ENCODE data around the gene SLC16A3. TPM values are rescaled to one million over a fixed set of nuclear protein-coding genes. Genes with fewer than 3 reads are reported as not detected.

Gene SLC16A3
- polyA plus RNA-seq, 1 donor: 29.7 TPM

GRCh38 chr17:82236142-82236971 is 7.5 kb downstream of the SLC16A3 start:
- DNase-seq (ENCODE audit: low read depth): no peak

DNA sequence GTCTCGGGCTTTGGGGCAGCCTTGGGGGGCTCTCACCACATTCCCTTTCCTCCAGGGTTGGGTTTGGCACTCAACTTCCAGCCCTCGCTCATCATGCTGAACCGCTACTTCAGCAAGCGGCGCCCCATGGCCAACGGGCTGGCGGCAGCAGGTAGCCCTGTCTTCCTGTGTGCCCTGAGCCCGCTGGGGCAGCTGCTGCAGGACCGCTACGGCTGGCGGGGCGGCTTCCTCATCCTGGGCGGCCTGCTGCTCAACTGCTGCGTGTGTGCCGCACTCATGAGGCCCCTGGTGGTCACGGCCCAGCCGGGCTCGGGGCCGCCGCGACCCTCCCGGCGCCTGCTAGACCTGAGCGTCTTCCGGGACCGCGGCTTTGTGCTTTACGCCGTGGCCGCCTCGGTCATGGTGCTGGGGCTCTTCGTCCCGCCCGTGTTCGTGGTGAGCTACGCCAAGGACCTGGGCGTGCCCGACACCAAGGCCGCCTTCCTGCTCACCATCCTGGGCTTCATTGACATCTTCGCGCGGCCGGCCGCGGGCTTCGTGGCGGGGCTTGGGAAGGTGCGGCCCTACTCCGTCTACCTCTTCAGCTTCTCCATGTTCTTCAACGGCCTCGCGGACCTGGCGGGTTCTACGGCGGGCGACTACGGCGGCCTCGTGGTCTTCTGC is 8.4 kb downstream of the SLC16A3 start:
- no peak for DNase-seq (ENCODE audit: low read depth)

- DNase-seq (ENCODE audit: low read depth): no peak
Observed at GRCh38 chr17:82237746-82238471, 9.1 kb downstream of the SLC16A3 start.

DNA sequence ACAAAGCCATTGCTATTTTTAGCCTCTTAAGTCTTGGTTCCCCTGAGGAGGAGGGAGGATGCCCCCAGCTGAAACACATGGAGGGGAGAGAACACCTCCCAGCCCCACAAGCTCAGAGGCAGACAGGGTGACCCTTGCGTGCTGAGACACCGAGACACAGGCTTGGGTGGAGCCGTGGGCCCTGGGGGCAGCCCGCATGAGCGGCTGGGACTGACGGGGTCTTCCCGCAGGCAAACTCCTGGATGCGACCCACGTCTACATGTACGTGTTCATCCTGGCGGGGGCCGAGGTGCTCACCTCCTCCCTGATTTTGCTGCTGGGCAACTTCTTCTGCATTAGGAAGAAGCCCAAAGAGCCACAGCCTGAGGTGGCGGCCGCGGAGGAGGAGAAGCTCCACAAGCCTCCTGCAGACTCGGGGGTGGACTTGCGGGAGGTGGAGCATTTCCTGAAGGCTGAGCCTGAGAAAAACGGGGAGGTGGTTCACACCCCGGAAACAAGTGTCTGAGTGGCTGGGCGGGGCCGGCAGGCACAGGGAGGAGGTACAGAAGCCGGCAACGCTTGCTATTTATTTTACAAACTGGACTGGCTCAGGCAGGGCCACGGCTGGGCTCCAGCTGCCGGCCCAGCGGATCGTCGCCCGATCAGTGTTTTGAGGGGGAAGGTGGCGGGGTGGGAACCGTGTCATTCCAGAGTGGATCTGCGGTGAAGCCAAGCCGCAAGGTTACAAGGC is 9.8 kb downstream of the SLC16A3 start:
- no peak for DNase-seq (ENCODE audit: low read depth)

- no peak for DNase-seq (ENCODE audit: low read depth)
Observed at GRCh38 chr17:82239401-82239925, 10.6 kb downstream of the SLC16A3 start.

GRCh38 chr17:82239926-82240505 is 11.2 kb downstream of the SLC16A3 start:
- DNase-seq (ENCODE audit: low read depth): no peak

GRCh38 chr17:82240506-82241182 is 11.8 kb downstream of the SLC16A3 start:
- DNase-seq (ENCODE audit: low read depth): no peak

DNA sequence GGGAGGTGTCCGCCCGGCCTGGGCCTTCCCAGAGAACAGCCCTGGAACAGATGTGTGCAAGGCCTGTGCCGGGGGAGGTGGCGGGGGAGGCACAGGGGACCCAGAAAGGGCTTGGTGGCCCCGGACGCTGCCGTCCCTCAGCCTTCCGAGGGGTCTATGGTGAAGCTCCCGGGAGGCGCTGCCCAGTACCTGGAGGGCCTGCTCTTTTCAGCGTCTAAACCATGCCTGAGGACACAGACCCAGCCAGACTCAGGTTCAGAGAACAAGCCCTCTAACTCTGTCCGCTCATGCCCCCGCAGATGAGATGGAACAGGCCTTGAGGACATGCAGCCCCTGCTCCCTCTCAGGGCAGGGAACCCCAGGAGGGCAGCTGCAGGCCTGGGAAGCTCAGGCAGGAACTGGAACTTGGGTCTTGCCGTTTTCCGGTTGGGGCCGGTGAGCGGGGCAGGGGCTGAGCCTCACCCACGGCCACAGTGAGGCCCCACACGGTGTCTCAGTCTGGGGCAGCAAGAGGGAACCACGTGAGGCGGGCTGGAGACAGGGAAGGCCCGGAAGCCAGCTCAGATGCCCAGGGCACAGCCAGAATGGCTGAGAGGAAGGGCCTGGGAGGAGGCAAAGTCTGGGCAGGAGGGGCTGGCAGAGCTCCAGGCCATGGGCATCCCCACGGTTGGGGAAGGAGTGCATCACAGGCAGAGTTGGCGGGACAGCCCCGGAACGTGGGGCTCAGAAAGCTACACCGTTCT is 12.5 kb downstream of the SLC16A3 start:
- no peak for DNase-seq (ENCODE audit: low read depth)

- no peak for DNase-seq (ENCODE audit: low read depth)
Observed at GRCh38 chr17:82241926-82242697, 13.3 kb downstream of the SLC16A3 start.

DNA sequence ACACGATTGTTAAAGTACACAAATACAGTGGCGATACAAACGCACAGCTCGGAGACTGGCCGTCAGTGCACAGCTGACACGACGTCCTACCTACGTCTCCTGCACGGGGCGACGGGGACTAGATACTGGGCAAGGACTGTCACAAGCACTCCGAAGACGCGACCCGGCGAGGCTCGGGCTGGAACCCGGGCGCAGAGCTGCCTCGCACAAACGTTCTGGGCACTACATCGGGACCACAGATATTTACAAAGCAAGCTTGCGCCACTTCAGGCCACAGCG is 13.8 kb downstream of the SLC16A3 start:
- no peak for DNase-seq (ENCODE audit: low read depth)

DNA sequence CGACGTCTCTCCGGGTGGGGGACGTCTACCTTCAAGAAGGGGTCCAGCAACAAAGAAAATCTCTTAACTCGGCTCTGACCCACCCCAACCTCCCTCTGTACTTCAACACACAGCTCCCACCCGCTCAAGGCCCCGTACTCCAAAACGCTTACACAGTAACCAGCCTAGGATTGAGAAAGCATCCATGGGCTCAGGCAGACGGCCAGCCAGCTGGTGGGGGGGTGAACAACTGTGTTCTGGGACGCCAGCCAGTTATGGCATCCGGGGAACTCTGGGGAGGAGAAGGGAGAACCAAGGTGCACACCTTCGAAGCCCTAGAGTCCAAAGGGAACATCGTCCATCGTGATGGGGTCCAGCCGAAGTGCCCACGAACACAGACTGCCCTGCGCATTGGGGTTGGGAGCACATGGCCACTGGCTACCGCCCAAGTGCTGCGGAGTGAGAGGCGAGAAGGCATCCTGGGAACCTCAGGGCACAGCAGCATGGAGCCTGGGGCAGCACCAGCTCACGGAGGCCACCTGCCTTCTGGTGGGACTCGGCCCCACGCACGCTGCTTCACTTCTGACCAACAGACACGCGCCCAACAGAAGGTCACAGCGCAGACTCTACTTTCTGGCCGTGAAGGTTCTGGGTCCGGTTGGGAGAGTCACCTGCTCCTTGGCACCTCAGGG is 14.3 kb downstream of the SLC16A3 start:
- no peak for DNase-seq (ENCODE audit: low read depth)

- no peak for DNase-seq (ENCODE audit: low read depth)
Observed at GRCh38 chr17:82243648-82244412, 15.0 kb downstream of the SLC16A3 start.

- DNase-seq (ENCODE audit: low read depth): no peak
Observed at GRCh38 chr17:82244413-82245133, 15.7 kb downstream of the SLC16A3 start.

DNA sequence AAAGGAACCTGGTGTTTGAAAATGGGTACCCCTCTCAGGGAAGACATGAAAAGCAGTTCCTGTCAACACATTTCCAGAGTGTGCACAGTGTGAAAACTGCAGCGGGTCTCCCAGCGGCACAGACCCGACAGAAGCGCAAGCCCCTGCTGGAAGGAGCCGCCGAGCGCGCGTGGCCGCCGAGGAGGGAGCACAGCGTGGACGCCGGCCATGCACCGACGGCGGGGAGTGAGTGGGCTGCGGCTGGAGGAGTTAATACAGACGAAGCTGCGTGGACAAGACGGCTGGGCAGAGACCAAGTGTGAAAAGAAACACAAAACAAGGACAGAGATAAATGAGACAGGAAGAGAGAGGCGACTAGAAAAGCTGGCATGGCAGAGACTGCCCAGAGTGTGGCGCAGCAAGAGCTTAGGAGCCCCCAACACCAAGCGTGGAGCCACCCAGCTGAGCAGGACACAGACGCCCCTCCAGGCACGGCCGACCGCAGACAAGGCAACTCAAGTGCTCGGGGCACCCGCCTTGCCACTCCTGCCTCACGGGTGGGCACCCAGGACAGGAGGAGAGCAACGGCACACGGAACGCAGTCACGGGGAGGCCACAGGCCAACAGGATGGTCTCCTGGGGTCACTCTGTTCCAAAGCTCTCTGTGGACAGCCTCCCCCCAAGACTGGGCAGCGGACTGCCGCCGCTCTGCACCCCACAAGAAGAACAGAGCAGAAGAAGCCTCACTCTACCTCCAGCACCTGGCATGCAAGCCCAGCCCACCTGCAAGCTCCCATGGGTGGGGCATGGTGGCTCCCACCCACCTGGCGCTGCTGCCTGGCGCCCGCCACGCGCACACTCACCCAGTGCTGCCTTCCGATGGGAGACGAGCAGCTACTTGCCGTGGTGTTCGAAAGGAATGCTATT is 16.5 kb downstream of the SLC16A3 start:
- DNase-seq (ENCODE audit: low read depth): no peak

DNA sequence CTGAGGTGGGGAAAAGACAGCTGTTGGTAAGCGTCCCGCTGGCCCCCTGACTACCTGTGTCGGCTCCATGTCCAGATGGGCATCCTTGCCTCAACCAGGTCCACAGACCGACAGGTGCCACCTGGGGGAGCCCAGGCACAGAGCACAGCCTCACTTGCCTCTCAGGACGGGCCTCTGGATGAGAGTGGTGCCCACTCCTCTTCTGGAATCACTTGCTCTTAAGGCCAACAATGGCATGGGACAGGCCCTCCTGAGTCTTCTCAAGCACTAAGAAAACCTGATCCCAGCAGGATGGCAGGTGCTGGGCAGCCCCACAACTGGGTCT is 17.2 kb downstream of the SLC16A3 start:
- no peak for DNase-seq (ENCODE audit: low read depth)

DNA sequence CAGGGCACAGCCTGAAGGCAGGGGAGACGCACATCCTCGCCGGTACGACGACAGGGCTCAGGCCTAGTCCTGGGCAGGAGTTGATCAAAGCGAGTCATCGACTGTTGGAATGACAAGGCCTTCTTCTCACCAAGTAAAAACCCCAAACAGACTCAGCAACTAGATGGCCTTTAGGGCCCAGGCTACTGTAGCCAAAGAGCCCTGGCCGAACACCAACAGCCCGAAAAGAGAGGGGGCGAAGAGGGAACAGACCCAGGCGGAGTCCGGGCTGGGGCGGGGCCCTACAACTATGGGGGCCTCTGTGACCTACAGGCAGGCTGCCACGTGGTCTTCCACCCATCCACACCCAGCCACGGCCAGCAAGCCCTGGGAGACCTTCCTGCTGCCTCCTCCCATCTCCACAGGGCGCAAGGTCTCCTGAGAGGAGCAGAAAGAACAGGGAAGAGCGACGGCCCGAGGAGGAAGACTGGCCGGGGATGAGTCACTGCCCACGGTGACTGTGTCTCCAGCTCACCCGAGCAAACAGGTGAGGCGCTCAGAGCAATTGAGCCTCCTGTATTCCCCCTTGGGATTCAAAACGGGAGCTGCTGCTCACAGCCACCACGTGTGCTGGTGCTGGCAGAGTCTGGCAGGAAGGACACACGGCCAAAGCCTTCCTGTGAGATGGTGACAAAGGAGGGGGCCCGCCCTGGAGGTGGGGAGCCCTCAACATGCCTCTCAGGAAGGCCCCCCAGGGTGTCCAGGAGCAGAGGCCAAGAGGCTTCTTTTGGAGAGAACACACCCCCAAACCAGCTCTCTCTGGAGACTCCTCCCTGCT is 17.7 kb downstream of the SLC16A3 start:
- no peak for DNase-seq (ENCODE audit: low read depth)

Data from forelimb muscle (tissue), 1 donor.